ENCODE data around the gene MAN1A1. TPM values are rescaled to one million over a fixed set of nuclear protein-coding genes. Genes with fewer than 3 reads are reported as not detected.

Gene MAN1A1
- total RNA-seq, 1 experiment from 2014 or later: 19.0 TPM

GRCh38 chr6:119183457-119183856, 166.1 kb downstream of the MAN1A1 start:
- ATAC-seq (no peak), DNase-seq (no peak)
- H3K27ac ChIP-seq (ENCODE audit: low read length): no peak overlapping the region
- H3K9ac ChIP-seq (ENCODE audit: low read length): no peak overlapping the region
- ChIA-PET CTCF (no interaction called here), POLR2A (ENCODE audit: unreplicated experiment) (no interaction called here)
- no peaks in the 10 kb centered on the region for H3F3A ChIP-seq (ENCODE audit: low read length, unreplicated experiment)
- H2AFZ ChIP-seq (ENCODE audit: low read length): no peak overlapping the region
- no TSS peak for BruUV-seq (replicated peaks)
- no peaks in the 10 kb centered on the region for H3K9me3 ChIP-seq (ENCODE audit: low read length)
- H3K9me2 ChIP-seq (replicated peaks; ENCODE audit: low read length): no peaks in the 10 kb centered on the region
- no peak overlapping the region for H3K4me2 ChIP-seq (ENCODE audit: low read length)
- TF ChIP-seq EZH2phosphoT487 (IDR thresholded peaks at IDR 0.05; ENCODE audit: borderline replicate concordance, low read length) (no peak), CTCF (conservative IDR thresholded peaks at IDR 0.05; ENCODE audit: low read depth, low read length) (no peak), EZH2 (IDR thresholded peaks at IDR 0.05; ENCODE audit: low read length, unreplicated experiment) (no peak)
- H4K20me1 ChIP-seq (ENCODE audit: low read length): no peaks in the 10 kb centered on the region
- H3K36me3 ChIP-seq (ENCODE audit: low read depth, low read length): no peaks in the 10 kb centered on the region
- no peaks in the 10 kb centered on the region for H3K79me2 ChIP-seq (ENCODE audit: low read length)
- intact Hi-C loops (cut with micrococcal nuclease): no loop called here
- no peak overlapping the region for H3K4me3 ChIP-seq (ENCODE audit: low read length)
- H3K4me1 ChIP-seq (ENCODE audit: insufficient read depth, low read length): no peaks in the 10 kb centered on the region
- H3K27me3 ChIP-seq (ENCODE audit: low read length): no peaks in the 10 kb centered on the region

GRCh38 chr6:119182875-119183274, 166.7 kb downstream of the MAN1A1 start:
- no peaks in the 10 kb centered on the region for H4K20me1 ChIP-seq (ENCODE audit: low read length)
- H3K27ac ChIP-seq (ENCODE audit: low read length): no peak overlapping the region
- ChIA-PET CTCF (no interaction called here), POLR2A (ENCODE audit: unreplicated experiment) (no interaction called here)
- no peak overlapping the region for H3K4me2 ChIP-seq (ENCODE audit: low read length)
- TF ChIP-seq CTCF (conservative IDR thresholded peaks at IDR 0.05; ENCODE audit: low read depth, low read length) (no peak), EZH2phosphoT487 (IDR thresholded peaks at IDR 0.05; ENCODE audit: borderline replicate concordance, low read length) (no peak), EZH2 (IDR thresholded peaks at IDR 0.05; ENCODE audit: low read length, unreplicated experiment) (no peak)
- intact Hi-C loops (cut with micrococcal nuclease): no loop called here
- no peaks in the 10 kb centered on the region for H3K9me2 ChIP-seq (replicated peaks; ENCODE audit: low read length)
- no peaks in the 10 kb centered on the region for H3K9me3 ChIP-seq (ENCODE audit: low read length)
- no peaks in the 10 kb centered on the region for H3K4me1 ChIP-seq (ENCODE audit: insufficient read depth, low read length)
- no peak overlapping the region for H2AFZ ChIP-seq (ENCODE audit: low read length)
- H3F3A ChIP-seq (ENCODE audit: low read length, unreplicated experiment): no peaks in the 10 kb centered on the region
- H3K27me3 ChIP-seq (ENCODE audit: low read length): no peaks in the 10 kb centered on the region
- H3K36me3 ChIP-seq (ENCODE audit: low read depth, low read length): no peaks in the 10 kb centered on the region
- DNase-seq: no peak
- H3K4me3 ChIP-seq (ENCODE audit: low read length): no peak overlapping the region
- no TSS peak for BruUV-seq (replicated peaks)
- ATAC-seq: no peak
- H3K9ac ChIP-seq (ENCODE audit: low read length): no peak overlapping the region
- H3K79me2 ChIP-seq (ENCODE audit: low read length): no peaks in the 10 kb centered on the region

GRCh38 chr6:119182216-119182803, 167.3 kb downstream of the MAN1A1 start:
- no peak for DNase-seq
- POLR2A ChIA-PET (ENCODE audit: unreplicated experiment): no interaction called here
- no peak overlapping the region for H2AFZ ChIP-seq (ENCODE audit: low read length)
- H3K4me1 ChIP-seq (ENCODE audit: insufficient read depth, low read length): no peaks in the 10 kb centered on the region
- no peaks in the 10 kb centered on the region for H3F3A ChIP-seq (ENCODE audit: low read length, unreplicated experiment)
- TF ChIP-seq EZH2 (IDR thresholded peaks at IDR 0.05; ENCODE audit: low read length, unreplicated experiment): no peak
- no peak for TF ChIP-seq EZH2phosphoT487 (IDR thresholded peaks at IDR 0.05; ENCODE audit: borderline replicate concordance, low read length)
- no peak for TF ChIP-seq CTCF (conservative IDR thresholded peaks at IDR 0.05; ENCODE audit: low read depth, low read length)
- ATAC-seq: no peak
- no TSS peak for BruUV-seq (replicated peaks)
- no peaks in the 10 kb centered on the region for H3K36me3 ChIP-seq (ENCODE audit: low read depth, low read length)
- H3K9me2 ChIP-seq (replicated peaks; ENCODE audit: low read length): no peaks in the 10 kb centered on the region
- intact Hi-C loops (cut with micrococcal nuclease): no loop called here
- H3K4me3 ChIP-seq (ENCODE audit: low read length): no peak overlapping the region
- H3K9ac ChIP-seq (ENCODE audit: low read length): no peak overlapping the region
- CTCF ChIA-PET: no interaction called here
- H3K4me2 ChIP-seq (ENCODE audit: low read length): no peak overlapping the region
- no peaks in the 10 kb centered on the region for H3K79me2 ChIP-seq (ENCODE audit: low read length)
- no peak overlapping the region for H3K27ac ChIP-seq (ENCODE audit: low read length)
- H3K27me3 ChIP-seq (ENCODE audit: low read length): no peaks in the 10 kb centered on the region
- no peaks in the 10 kb centered on the region for H3K9me3 ChIP-seq (ENCODE audit: low read length)
- H4K20me1 ChIP-seq (ENCODE audit: low read length): no peaks in the 10 kb centered on the region

All from PC-3 (cell line).